ENCODE results near the gene RCC2.

RCC2 gene

DNA sequence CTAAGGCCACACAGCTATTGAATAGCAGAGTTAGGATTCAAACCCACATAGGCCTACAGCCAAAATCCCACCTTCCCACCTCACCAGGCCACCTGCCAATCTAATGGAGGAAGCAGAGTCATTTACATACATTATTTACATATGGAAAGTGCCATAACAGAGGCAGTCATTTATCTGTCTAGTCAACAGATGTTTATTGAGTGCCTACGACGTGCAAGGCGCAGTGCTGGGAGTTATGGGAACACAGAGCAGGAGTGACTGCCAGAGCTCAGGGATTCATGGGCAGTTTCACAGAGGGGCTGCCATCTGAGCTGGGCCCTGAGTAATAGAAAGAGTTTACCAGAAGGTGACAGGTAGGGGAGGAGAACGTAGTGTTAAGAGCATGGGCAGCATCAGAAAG lies 77.8 kb downstream of the RCC2 start:
- DNase-seq (ENCODE audit: insufficient read length, low spot score) (no peak), FAIRE-seq (no peak)
- TF ChIP-seq POLR2A (IDR thresholded peaks at IDR 0.05; ENCODE audit: low read depth, low read length) = no peak

DNA sequence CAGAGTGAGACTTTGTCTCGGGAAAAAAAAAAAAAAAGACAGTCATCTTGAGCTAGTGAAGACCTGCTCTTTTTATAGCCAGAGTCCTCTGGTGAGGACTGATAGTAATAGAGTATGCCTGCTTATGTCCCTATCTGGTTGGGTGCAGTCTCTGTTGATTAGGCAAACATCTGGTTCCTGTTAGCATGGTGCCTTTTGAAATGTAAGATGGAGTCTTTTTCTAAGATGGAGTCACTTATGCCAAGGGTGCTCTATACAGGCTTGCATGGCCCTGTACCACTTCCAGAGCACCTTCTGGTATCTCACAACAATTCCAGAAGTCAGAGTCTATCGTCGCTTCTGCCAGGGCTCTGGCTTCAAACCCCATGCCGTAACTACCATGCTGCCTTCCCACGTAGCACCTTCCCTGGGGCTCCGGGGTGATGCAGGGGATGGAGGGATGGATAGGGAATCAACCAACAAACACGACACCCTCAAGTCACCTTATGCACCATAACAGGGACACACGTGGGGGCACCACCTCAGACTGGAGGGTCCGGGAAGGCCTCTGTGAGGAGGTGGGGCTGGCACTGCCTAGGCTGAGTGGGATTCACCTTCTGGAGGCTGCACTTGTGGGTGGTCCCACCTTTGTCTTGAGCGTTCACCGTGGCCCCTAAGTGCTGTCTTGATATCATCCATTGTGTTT lies 79.1 kb downstream of the RCC2 start:
- no peak for FAIRE-seq
- DNase-seq (ENCODE audit: insufficient read length, low spot score) = no peak
- no peak for TF ChIP-seq POLR2A (IDR thresholded peaks at IDR 0.05; ENCODE audit: low read depth, low read length)

- TF ChIP-seq POLR2A (IDR thresholded peaks at IDR 0.05; ENCODE audit: low read depth, low read length) = no peak
- DNase-seq (ENCODE audit: insufficient read length, low spot score) (no peak), FAIRE-seq (no peak)
These were observed 79.7 kb downstream of the RCC2 start for GRCh38 chr1:17359808-17360207.

GRCh38 chr1:17359031-17359430 lies 80.4 kb downstream of the RCC2 start:
- no peak for TF ChIP-seq POLR2A (IDR thresholded peaks at IDR 0.05; ENCODE audit: low read depth, low read length)
- DNase-seq (ENCODE audit: insufficient read length, low spot score) = no peak
- no peak for FAIRE-seq

DNA sequence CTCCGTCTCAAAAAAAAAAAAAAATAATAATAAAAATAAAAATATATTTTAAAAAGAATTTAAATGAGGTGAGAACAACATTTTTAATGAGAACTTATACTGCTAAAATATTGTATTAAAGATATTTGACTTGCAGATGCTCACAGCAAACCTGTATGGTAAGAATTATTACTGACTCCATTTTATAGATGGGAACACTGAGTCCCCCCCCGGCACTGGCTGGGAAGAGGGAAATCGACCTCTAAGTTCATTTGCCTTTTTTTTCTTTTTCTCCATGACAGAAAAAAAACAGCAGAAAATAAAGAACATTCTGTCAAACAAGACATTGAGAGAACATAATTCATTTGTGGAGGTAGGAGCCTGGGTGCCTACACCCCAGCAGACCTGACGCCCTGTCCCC lies 80.9 kb downstream of the RCC2 start:
- FAIRE-seq (no peak), DNase-seq (ENCODE audit: insufficient read length, low spot score) (no peak)
- no peak for TF ChIP-seq POLR2A (IDR thresholded peaks at IDR 0.05; ENCODE audit: low read depth, low read length)
